C4-2B (cell line): ENCODE results near the gene TPRG1L.

ENCODE experiments used
- ZFX ChIP-seq: fragments of 450-650 bp; IDR thresholded peaks from 2 replicates; pipeline ENCODE4 v1.6.1; 2017
- TF ChIP-seq, protein P1 (sequence below): fragments of 450-650 bp; conservative IDR thresholded peaks from 2 replicates; pipeline ENCODE4 v1.5.1; 2017; ENCODE audit warnings: mild to moderate bottlenecking

DNA sequence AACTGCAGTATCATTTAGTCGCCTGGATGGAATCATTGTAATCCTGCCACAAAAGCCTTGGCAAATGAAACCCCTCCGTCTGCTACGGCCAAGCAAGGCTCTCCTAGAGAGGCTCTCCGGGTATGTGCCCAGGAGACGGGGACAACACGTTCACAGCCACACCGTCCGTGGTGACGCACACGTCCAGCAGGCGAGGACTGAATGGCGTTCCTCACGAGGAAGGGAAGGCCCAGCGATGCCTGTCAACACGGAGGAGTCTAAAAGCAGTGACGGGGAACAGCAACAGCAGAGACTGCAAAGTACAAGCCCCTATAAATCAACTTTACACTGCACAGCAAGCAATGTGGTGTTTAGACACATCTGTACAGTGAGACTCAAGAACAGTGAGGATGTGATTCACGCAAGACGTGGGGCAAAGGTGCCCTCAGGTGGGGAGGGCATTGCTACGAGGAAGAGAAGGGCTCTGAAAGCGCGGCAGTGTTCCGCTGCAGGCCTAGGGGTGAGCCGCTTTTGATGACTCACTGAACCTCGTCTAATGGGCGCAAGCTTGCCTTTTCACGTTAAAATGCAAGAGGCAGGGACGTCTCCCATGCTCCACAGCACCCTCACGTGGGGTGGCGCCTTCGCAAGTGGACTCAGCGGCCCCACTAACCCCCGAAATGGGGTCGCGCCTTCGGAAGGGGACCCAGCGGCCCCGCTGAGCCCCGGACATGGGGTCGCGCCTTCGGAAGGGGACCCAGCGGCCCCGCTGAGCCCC lies 18.3 kb downstream of the TPRG1L start:
- TF ChIP-seq, protein P1, sequence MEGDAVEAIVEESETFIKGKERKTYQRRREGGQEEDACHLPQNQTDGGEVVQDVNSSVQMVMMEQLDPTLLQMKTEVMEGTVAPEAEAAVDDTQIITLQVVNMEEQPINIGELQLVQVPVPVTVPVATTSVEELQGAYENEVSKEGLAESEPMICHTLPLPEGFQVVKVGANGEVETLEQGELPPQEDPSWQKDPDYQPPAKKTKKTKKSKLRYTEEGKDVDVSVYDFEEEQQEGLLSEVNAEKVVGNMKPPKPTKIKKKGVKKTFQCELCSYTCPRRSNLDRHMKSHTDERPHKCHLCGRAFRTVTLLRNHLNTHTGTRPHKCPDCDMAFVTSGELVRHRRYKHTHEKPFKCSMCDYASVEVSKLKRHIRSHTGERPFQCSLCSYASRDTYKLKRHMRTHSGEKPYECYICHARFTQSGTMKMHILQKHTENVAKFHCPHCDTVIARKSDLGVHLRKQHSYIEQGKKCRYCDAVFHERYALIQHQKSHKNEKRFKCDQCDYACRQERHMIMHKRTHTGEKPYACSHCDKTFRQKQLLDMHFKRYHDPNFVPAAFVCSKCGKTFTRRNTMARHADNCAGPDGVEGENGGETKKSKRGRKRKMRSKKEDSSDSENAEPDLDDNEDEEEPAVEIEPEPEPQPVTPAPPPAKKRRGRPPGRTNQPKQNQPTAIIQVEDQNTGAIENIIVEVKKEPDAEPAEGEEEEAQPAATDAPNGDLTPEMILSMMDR = no peak
- TF ChIP-seq ZFX = no peak
